SH-SY5Y (cell line): ENCODE data around the gene ADCY5.

Experiments used
- GATA2 ChIP-seq: IDR thresholded peaks from 2 replicates; pipeline ENCODE4 v1.6.1; 2011; ENCODE audit warnings: mild to moderate bottlenecking, low read depth, low read length
- GATA3 ChIP-seq: IDR thresholded peaks from 2 replicates; pipeline ENCODE4 v1.6.1; 2011; ENCODE audit warnings: low read depth, mild to moderate bottlenecking, low read length, moderate library complexity

- TF ChIP-seq GATA2 = no peak
- TF ChIP-seq GATA3 = no peak
Measured at GRCh38 chr3:123339302-123339701, 109.6 kb downstream of the ADCY5 start.
